GM21515 (cell line): Measurements from ENCODE around the gene CT47A7.
A peak's percentile ranks its signal among the peaks of the same experiment; 100 is the strongest.
"Not testable (repeated sequence)": the region's sequence is repeated elsewhere in the genome, so short reads cannot be mapped to it uniquely, and the experiment has no call there.

Experiments
- ATAC-seq: cut with Tn5 transposase; IDR thresholded peaks from one replicate; pipeline ENCODE4 v1.9.1; 2021; ENCODE audit not compliant: unreplicated experiment

CT47A7 gene

GRCh38 chrX:120956500-120956899 lies at the start of gene CT47A7:
Gene CT47A7, minus strand, starts transcription at chrX:120956600. Its CDS starts 255 bp downstream, at chrX:120956345.
- not testable (repeated sequence) for ATAC-seq

DNA sequence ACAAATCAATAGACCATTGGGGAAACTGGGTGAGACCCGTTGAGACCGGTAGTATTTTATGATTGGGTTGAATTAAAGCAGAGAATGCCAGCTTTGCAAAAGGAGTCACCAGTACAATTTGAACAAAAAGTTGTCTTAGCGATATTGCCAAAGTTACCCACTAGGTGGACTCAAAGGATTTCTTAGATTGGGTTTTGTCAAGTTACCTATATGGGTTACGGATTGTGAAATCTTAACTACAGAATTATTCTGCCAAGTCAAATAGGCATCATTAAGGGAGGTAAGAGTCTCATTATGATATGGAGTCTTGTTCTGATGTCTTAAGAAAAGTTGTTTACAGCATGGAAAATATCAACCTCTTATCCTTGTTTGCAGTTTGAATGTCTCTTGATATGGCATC lies 44.2 kb upstream of the CT47A7 start:
- ATAC-seq, result no peak

DNA sequence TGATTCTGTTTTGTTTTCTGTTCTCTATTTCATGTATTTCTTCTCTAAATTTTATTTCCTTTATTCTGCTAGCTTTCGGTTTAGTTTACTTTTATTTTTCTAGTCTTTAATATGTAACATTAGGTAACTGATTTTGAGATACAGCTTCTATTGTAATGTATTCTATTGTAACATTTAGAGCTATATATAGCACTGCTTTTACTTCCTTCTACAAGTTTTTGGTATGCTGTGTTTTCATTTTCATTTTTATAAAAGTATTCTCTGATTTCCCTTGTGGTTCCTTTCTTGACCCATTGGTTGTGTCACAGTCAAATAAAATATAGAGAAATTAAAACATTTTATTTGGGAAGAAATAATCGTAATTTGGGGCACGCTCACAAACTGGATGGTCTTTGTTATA lies 43.0 kb upstream of the CT47A7 start:
- peak; percentile 55 for ATAC-seq

DNA sequence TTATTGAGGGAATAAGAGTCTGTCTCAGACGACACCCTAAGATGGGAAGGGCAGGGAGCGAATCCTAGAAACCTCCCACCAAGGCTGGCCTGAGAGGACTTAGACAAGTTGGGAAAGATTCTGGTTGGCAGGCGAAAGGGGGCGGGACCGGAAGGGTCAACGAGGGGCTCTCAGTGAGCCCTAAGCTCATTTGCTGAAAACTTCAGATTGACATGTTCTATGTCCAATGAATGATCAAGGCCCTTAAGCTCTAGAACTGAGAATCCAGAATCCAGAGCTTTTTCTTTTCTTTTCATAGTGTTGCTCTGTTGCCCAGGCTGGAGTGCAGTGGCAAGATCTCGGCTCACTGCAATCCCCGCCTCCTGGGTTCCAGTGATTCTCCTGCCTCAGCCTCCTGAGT lies 29.3 kb upstream of the CT47A7 start, which contains the start of gene CT47A1:
Gene CT47A1, minus strand, starts transcription at position 101 of the 400 bp plus-strand sequence. CDS start 231 bp downstream, outside the sequence.
- not testable (repeated sequence) for ATAC-seq
